ENCODE measurements around the gene CFP.
A peak's percentile ranks its signal among the peaks of the same experiment; 100 is the strongest.

The CFP gene

DNA sequence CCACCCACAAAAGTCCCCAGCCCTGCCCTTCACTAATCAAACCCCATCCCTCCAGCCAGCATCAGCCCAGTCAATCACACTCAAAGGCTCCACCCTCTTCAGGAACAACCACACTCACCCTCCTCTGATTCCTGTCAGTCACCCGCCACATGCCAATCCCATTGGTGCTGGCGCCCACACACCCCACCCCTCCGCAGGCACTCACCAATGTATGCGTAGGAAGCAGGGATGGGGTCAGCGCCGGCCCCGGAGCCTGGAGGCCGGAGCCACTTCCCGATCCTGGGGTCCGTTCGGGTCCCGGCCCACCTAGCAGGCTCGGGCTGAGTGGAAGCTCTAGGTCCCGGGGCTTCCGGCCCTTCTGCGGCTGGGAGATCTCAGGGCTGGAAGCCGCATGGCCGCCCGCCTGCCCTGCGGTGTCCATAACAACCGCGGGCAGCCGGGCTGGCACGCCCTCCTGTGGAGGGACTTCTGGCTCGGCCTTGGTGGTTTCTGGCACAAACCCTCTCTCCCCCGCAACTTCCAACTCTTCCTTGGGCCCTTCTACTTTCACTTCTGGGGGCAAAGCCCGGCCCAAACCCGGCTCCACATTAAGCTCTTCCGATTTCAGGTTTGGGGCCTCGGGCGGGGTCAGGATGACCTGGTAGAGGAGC, 7.9 kb upstream of the CFP start:
- DNase-seq: peak in 2 of 5 experiments; percentile 16 to 50

- peak in 2 of 5 experiments; percentile 45 to 81 for DNase-seq
These were observed 5.3 kb upstream of the CFP start for GRCh38 chrX:47634871-47635575.

- DNase-seq: no peak
These were observed 4.2 kb upstream of the CFP start for GRCh38 chrX:47633689-47634590.

DNA sequence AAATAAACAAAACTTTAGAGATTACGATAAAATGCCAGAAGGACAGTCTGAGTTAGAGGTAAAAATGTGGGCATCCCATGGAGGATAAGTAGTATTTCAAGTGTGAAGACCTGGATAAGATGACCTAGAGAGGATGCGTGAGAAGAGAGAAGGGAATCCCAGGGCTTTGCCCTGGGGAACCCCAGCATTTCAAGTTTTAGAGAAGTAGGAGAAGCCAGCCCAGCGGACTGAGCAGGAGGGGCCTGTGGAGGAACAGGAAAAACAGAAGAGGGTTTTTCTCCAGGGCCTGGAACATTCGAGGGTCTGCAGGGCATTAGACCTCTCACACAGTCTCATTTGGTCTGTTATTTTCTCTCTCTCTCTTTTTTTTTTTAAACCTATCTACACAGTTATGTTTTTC, 2.9 kb upstream of the CFP start:
- DNase-seq: no peak

DNA sequence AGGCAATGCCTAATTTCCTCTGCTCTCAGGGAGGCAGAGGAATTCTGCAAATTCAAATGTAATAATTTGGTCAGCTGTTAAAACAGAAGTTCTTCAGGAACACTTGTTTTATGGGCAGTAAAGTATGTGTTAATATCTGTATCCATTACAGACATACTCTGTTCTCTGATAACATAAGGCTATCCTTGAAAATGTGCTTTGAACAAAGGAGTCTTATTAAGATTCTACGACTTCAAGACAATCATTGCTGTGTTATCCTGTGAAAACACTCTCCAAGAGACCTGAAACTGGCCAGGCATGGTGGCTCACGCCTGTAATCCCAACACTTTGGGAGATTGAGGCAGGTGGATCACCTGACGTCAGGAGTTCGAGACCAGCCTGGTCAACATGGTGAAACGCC, 1.9 kb upstream of the CFP start:
- DNase-seq: no peak

DNA sequence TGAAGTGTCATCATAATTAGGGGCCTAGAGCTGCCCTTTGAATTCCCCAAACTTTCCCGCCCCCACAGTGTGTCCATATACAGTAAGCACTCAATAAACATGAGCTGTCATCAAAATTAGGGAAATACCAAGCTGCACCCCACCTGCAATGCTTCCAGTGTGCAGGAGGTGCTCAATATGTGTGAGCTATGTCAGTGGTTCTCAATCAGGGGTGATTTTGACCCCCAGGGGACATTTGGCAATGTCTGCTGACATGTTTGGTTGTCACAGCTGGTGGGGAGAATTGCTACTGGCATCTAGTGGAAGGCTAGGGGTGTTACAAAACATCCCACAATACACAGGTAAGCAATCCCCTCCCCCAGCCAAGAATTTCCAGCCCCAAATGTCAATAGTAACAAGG, 748 bp downstream of the CFP start:
- peak in 1 of 5 experiments; percentile 45 for DNase-seq

GRCh38 chrX:47625365-47625764, 4.4 kb downstream of the CFP start:
- no peak for DNase-seq

- DNase-seq: peak in 3 of 5 experiments; percentile 17 to 49 (median 28)
These were observed 6.1 kb downstream of the CFP start for GRCh38 chrX:47623540-47624027.

DNA sequence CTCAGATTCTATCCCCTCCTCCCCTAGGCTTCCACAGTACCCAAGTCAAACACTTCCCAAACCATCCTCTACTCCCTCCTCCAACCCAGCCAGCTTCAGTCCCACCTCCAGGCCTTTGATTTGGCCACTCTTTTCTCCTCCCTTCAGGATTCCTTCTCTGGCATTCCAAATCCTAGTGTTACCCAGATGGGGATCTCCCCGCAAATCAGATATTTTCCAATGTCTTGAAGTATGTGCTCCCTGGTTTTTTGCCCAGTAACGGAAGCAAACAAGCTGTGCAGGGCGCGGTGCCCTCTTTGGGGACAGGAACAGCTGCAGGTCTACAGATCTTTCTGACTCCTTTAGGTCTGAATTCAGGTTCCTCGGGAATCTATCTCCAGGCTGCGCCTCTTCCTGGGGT, 7.9 kb downstream of the CFP start:
- DNase-seq: no peak

DNA sequence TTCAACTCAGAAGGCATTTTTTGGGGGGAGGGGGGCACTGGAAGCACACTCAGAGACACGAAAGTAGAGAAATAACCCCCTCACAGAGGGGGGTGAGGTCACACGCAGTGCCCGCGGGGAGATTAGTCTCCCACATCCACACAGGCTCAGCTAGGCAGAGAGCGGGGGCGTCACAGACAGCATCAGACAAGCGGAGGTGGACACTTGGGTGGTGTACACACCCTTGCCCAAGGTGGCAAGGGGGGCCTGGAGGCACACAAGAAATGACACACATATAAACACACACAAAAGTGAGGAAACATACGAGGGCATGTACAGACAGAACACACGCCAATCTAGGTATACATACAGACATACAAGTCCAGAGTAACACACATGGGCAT, 9.4 kb downstream of the CFP start:
- DNase-seq: no peak

GRCh38 chrX:47619486-47620302, 10.0 kb downstream of the CFP start, which contains the start of gene SYN1:
Gene SYN1, minus strand, starts transcription at chrX:47619857. Its CDS starts 129 bp downstream, at chrX:47619728.
- DNase-seq: peak; percentile 59 to 85 (median 74)

DNA sequence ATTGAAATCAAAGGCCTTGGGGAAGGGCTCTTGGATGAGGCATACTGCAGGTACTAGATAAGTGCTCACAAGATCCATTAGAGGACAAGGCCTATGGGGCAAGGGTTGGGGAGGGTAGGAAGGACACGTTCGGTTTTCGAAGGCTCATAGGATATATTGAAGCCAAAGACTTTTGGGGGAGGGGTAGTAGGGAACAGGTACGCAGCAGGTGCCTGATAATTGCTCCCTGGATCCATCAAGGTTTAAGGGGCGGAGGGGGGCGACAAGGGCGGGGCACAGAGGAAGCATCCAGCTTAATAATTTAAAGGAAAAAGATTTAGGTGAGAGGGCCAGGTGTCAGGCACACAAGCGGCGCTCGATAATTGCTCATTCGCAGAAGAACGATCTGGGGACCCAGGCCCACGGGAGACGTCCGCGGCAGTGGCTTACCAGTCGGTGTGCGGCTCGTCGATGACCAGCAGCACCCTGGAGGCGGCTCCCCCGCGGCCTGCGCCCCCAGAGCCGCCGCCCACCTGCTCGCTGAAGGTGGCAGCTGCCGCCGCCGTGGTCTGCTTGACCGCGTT, 10.7 kb downstream of the CFP start:
- no peak for DNase-seq

- DNase-seq: no peak
These were observed 15.1 kb downstream of the CFP start for GRCh38 chrX:47614618-47615017.

DNA sequence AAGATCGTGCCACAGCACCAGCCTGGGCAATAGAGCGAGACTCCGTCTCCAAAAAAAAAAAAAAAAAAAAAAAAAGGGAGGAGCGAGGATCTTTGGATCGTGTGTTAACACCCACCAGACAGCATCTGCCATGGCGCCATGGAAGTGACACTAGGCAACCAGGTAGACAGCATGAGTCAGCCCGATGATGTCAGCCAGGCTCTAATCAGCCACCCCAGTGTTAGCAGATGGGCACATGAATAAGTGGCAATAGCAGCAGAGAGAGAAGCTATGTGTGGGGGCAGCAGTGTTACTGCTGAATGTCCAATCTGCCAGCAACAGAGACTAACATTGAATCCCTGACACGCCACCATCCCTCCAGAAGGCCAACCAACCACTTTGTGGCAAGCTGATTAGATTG, 16.6 kb downstream of the CFP start:
- DNase-seq: no peak

DNA sequence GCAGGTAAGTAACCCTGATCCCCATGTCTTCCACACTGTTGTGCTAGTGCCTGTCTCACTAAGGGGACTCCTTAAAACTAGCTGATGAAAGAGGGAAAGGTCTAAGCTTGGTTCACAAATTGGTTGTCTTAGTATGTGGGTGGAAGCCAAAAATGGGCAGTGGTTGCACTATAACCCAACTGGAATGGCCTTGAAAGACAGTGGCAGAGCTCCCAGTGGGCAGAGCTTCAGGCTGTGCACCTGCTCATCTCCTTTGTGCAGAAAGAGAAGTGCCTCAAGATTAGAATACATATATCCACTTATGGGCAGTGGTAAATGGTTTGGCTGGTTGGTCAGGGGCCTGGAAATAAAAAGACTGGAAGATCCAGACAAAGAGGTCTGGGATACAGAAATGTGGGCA, 17.3 kb downstream of the CFP start:
- no peak for DNase-seq

- DNase-seq: no peak
These were observed 17.8 kb downstream of the CFP start for GRCh38 chrX:47611926-47612325.

GRCh38 chrX:47611489-47611888, 18.2 kb downstream of the CFP start:
- DNase-seq: no peak

DNA sequence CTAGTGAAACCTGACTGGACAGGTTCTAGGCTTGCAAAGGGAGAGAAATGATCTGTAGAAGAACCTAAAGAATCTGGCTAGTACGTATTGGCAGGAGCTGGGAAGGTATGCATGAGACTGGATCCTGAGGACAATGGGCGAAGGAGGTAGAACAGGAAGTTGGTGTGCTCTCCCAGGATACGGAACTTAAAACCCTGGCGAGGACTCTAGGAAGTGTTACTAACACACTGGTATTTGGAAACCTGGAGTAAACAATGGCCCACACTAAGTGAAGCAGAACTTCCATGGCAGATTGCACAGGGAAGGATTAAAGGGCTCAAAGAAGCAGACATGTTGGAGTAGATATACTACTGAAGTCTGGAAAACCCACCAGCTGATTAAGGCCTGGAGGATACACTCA, 19.2 kb downstream of the CFP start:
- DNase-seq: no peak

DNA sequence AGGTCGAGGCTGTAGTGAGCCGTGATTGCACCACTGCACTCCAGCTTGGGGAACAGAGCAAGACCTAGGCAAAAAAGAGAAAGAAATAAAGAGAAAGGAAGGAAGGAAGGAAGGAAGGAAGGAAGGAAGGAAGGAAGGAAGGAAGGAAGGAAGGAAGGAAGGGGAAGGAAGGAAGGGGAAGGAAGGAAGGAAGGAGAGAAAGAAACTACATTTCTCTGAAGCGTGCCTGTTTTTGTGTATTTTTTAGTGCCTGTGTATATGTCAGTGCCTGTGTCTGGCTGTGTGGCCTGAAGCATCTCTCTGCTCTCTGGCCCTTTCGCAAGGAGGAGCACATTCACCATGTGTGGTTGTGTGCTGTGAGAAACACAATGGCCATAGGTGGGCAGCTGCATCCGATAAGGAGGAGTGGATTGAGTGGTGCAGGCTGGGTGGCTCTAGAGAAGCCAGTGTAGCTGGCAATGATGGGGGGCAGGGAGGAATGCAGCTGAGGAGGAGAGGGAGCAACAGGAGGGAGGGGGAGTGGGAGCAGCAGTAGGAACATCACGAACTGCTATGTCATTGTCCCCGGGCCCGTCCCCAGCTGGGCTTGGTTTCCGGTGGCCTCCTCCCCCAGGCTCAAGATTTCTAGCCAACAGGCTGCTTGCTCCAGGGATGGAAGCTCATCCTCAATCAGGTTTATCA, 21.5 kb downstream of the CFP start:
- no peak for DNase-seq

DNA sequence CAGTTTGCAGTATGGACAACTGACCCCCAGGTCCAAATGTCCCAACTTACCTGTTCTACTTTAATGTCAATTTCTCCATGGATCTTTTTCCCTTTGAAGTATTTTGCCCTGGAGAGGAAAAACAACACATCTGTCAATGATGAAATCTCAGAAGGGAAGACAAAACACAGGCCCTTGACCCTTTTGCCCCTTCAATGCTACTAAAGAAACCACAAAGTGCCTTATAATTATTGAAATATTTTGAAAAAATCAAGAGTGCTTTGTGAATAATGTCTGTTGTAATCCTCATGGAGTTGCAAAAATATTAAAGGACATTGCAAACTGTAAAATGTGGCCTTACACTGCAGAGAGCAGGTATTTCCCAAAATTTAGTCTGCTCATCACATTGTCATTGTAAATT, 22.6 kb downstream of the CFP start:
- DNase-seq: no peak

DNA sequence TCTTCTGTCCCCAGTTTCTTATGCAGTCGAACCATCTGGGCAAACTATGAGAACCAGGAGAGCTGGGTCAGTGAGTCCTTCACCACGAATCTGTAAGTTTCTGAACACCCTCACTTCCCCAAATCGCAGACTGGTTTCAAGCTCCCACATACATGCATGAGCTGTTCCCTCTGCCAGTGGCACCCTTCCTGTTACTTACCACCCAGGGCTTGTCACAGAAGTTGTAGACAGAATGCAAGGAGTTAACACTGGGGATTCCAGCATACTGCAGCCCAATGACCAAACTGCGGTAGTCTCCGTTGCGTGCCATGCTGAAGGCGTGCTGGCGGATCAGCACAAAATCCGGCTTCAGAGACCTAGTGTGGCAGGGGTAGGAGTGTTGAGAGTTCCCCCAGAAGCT, 24.7 kb downstream of the CFP start:
- no peak for DNase-seq
